Astrocyte (in vitro differentiated cells and primary cell): ENCODE results near the gene CAP1.

ENCODE experiments used
- EZH2 ChIP-seq: IDR thresholded peaks from 2 replicates; pipeline ENCODE4 v1.6.1; 2012; ENCODE audit warnings: mild to moderate bottlenecking, low read length, inconsistent platforms; ENCODE audit not compliant: insufficient read depth
- TF ChIP-seq, protein P1 (sequence below): IDR thresholded peaks from 2 replicates; pipeline ENCODE4 v1.5.1; 2011; ENCODE audit warnings: low read depth, mild to moderate bottlenecking, inconsistent platforms, low read length, moderate library complexity; ENCODE audit not compliant: insufficient read depth

DNA sequence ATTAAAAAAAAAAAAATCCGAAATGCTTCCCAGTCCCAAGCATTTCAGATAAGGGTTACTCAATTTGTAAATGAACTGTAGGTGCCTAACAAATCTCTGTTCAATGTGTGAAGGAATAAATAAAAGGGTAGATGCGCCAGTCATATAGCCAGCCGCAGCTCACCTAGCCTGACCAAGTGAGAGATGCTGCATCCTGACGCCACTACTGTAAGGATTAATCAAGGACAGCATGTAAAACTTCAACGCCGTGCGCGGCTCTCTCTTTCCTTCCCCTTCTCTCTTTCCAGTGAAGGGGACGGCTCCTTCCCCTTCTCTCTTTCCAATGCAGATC lies 56.1 kb downstream of the CAP1 start:
- TF ChIP-seq, protein P1, sequence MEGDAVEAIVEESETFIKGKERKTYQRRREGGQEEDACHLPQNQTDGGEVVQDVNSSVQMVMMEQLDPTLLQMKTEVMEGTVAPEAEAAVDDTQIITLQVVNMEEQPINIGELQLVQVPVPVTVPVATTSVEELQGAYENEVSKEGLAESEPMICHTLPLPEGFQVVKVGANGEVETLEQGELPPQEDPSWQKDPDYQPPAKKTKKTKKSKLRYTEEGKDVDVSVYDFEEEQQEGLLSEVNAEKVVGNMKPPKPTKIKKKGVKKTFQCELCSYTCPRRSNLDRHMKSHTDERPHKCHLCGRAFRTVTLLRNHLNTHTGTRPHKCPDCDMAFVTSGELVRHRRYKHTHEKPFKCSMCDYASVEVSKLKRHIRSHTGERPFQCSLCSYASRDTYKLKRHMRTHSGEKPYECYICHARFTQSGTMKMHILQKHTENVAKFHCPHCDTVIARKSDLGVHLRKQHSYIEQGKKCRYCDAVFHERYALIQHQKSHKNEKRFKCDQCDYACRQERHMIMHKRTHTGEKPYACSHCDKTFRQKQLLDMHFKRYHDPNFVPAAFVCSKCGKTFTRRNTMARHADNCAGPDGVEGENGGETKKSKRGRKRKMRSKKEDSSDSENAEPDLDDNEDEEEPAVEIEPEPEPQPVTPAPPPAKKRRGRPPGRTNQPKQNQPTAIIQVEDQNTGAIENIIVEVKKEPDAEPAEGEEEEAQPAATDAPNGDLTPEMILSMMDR: no peak
- TF ChIP-seq EZH2: no peak
